Coronary artery (tissue), 2 donors: ENCODE data around the gene LRRN3.
A peak's percentile ranks its signal among the peaks of the same experiment; 100 is the strongest.

Experiments
- DNase-seq: peaks from one replicate; pipeline ENCODE4 v3.0.0-alpha.2; 2017; ENCODE audit warnings: low spot score
- H3K27ac ChIP-seq, 2 donors: fragments of 200-600 bp; sonication (generic); one replicate each; pipeline ENCODE4 v1.5.1; 2016 to 2019
- H3K4me3 ChIP-seq: fragments of 200-600 bp; sonication (generic); 2 replicates; pipeline ENCODE4 v1.5.1; 2016; ENCODE audit warnings: mild to moderate bottlenecking, moderate library complexity
- TF ChIP-seq, protein P1 (sequence below): fragments of 200-600 bp; sonication (generic); IDR thresholded peaks from one replicate; pipeline ENCODE4 v1.5.1; 2019; ENCODE audit warnings: antibody characterized with exemption

Gene LRRN3

DNA sequence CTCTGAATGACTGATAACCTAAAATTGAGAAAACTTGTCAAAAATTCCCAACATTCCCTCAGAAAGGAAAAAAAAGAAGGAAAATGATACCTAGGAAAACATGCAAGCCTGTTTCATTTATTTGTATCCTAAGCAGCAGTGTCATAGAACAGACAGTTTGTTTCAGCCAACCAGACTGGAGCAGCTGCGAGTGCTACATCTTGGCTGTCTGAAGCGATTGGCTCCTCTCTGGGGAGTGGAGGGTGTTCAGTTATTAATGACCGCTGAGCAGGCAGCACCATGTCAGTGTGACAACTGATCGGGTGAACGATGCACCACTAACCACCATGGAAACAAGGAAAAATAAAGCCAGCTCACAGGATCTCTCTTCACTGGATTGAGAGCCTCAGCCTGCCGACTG is at the start of gene LRRN3:
LRRN3 (plus strand) TSS at position 282 of the 400 bp plus-strand sequence. CDS start 31,646 bp downstream, outside the sequence.
- TF ChIP-seq, protein P1, sequence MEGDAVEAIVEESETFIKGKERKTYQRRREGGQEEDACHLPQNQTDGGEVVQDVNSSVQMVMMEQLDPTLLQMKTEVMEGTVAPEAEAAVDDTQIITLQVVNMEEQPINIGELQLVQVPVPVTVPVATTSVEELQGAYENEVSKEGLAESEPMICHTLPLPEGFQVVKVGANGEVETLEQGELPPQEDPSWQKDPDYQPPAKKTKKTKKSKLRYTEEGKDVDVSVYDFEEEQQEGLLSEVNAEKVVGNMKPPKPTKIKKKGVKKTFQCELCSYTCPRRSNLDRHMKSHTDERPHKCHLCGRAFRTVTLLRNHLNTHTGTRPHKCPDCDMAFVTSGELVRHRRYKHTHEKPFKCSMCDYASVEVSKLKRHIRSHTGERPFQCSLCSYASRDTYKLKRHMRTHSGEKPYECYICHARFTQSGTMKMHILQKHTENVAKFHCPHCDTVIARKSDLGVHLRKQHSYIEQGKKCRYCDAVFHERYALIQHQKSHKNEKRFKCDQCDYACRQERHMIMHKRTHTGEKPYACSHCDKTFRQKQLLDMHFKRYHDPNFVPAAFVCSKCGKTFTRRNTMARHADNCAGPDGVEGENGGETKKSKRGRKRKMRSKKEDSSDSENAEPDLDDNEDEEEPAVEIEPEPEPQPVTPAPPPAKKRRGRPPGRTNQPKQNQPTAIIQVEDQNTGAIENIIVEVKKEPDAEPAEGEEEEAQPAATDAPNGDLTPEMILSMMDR = no peak
- Histone ChIP-seq H3K27ac (no peak within 1 kb of the TSS), H3K4me3 (peak within 1 kb of the TSS; percentile 63)
- DNase-seq = peak; percentile 74

DNA sequence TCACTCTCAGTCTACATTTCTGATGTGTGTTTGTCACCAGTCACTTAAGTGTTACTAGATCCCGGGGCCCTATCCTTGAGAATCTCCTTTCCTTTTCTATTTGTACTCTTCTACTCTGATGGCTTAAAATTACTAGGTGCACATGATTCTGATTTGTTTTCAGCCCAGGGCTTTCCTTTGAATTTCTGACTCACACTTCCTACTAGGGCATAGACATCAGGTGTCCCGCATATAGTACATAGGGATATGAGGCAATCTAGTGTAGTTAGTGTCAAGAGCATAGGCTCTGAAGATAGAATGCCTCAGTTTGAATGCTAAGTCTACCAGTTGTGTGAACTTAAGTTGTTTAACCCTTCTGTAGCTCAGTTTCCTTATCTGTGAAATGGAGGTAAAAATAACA is 49.4 kb upstream of the LRRN3 start:
- DNase-seq = no peak
- no peak overlapping the region for H3K27ac ChIP-seq
- H3K4me3 ChIP-seq = no peak overlapping the region
- TF ChIP-seq, protein P1 = no peak

DNA sequence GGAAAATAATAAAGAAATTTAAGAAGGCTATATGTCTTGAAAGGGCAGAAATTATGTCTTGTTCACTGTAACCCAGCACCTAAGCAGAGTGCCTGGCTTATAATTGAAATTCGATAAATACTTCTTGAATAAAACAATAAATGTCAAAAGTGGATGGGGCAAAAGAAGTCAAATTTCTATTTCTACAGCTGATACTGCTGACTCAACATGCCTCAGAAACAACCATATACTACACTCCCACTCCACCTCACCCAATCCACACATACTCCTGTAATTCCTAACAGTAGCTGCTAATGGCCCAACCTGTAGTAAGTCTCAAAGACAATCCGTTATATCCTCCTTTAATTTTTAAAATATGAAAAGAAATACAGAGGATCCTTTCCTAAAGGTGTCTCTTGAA is 48.1 kb upstream of the LRRN3 start:
- TF ChIP-seq, protein P1 = no peak
- H3K27ac ChIP-seq = no peak overlapping the region
- DNase-seq = no peak
- H3K4me3 ChIP-seq = no peak overlapping the region

DNA sequence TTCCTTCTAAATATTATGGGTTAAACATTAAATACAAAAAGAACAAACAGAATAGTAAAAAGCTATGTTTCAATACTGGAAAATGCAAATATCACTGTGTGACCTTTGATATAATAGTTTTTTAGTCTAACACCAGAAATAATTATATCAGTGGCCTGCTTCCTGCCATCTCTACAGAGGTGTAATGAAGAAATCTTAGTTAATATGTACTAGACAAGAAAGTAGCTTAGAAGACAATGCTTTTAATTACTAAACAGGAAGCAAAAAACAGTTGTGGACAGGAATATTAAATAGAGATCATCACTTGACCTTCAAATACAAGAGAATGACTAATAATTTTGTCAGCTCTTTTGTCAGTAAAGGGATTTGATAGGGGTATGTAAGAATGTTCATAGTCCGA is 47.4 kb upstream of the LRRN3 start:
- TF ChIP-seq, protein P1 = no peak
- H3K4me3 ChIP-seq = no peak overlapping the region
- H3K27ac ChIP-seq = no peak overlapping the region
- DNase-seq = no peak

DNA sequence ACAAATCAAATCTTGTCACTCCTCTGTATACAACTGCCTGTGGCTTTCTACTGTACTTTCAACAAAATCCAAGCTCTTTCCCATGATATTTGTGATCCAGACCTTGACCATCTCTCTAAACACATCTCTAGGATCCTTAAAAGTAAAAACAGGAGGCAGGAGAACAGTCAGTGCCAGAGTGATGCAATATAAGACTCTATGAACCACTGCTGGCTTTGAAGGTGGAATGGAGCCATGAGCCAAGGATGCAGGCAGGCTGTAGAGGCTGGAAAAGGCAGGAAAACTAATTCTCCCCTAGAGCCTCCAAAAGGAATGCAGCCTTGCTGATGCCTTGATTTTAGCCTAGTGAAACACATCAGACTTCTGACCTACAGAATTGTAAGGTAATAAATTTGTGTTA is 45.5 kb upstream of the LRRN3 start:
- DNase-seq = no peak
- TF ChIP-seq, protein P1 = no peak
- Histone ChIP-seq H3K4me3 (no peak overlapping the region), H3K27ac (no peak overlapping the region)

DNA sequence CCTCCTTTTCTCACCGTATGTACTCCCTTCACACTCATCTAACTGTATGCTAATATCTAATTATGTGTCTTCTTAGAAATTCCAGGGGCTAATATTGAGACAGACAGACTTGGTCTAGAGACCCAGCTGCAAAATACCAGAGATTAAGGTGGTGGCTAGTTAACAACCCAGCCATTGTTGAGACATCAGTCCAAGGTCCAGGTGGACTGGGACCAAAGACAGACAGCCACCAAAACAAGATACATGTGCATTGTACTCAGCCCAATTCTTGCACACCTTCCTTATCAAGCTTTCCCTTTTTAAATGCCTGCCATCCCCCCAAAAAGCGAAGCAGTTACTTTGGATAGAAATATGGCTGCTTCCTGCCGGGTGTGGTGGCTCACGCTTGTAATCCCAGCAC is 43.3 kb upstream of the LRRN3 start:
- DNase-seq = no peak
- TF ChIP-seq, protein P1 = no peak
- Histone ChIP-seq H3K27ac (no peak overlapping the region), H3K4me3 (no peak overlapping the region)

DNA sequence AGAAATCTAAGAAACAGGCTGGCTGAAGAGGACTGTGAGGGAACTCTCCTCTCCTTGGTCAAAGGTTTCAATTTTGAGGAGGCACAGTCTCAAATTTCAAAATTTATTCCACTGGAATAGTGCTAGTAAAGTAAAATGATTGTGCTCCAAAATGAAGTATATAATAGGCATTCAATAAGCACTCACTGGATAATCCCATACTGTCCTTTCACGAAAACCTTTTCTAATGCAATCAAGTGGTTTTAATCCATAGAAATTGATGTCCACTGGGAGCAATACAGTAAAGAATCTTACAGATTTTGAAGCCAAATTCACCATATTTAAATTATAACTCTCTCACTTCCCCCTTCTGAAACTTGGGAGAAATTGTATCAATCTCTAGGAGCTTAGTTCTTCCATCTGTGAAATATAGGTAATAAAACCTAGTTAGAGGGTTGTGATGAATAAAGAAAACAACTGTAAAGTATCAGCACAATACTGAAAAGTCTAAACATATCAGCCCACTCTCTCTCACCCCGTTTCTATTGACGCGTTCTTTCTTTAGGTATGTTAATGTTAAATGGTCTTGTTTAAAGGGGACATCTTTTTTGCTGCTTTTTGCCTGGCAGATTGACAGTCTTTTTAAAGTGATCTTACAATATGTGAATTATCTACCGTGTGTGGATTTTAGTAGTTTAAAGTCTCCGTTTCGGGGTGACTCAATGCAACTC is 40.8 kb upstream of the LRRN3 start:
- no peak for DNase-seq
- H3K4me3 ChIP-seq = no peak overlapping the region

More for the DNA sequence above, 40.8 kb upstream of the LRRN3 start:
- TF ChIP-seq, protein P1 = no peak
- H3K27ac ChIP-seq = no peak overlapping the region
